ENCODE results near the gene ASPM. TPM values are rescaled to one million over a fixed set of nuclear protein-coding genes. Genes with fewer than 3 reads are reported as not detected.

Gene ASPM
- total RNA-seq, 1 donor from 2014 or later = 38.6 TPM

GRCh38 chr1:197080323-197080722 is 66.1 kb downstream of the ASPM start:
- no peak overlapping the region for H3K27ac Mint-ChIP-seq
- no peak for DNase-seq (ENCODE audit: extremely low spot score, unreplicated experiment)
- no peak for TF ChIP-seq CTCF (conservative IDR thresholded peaks at IDR 0.05)
- H3K36me3 Mint-ChIP-seq = peaks cover 36% of the 10 kb centered on the region
- H3K4me3 Mint-ChIP-seq = no peak overlapping the region
- H3K9me3 Mint-ChIP-seq = peaks cover 18% of the 10 kb centered on the region
- H3K4me1 Mint-ChIP-seq (ENCODE audit: unreplicated experiment) = no peaks in the 10 kb centered on the region
- H3K27me3 Mint-ChIP-seq = no peaks in the 10 kb centered on the region

- Mint-ChIP-seq H3K27me3 (no peaks in the 10 kb centered on the region), H3K4me1 (ENCODE audit: unreplicated experiment) (no peaks in the 10 kb centered on the region), H3K27ac (no peak overlapping the region), H3K9me3 (peaks cover 8% of the 10 kb centered on the region), H3K4me3 (no peak overlapping the region), H3K36me3 (peaks cover 6% of the 10 kb centered on the region)
- DNase-seq (ENCODE audit: extremely low spot score, unreplicated experiment) = no peak
- TF ChIP-seq CTCF (conservative IDR thresholded peaks at IDR 0.05) = no peak
Measured at GRCh38 chr1:197076585-197076984, 69.9 kb downstream of the ASPM start.

- H3K9me3 Mint-ChIP-seq = peaks cover 3% of the 10 kb centered on the region
- TF ChIP-seq CTCF (conservative IDR thresholded peaks at IDR 0.05) = no peak
- DNase-seq (ENCODE audit: extremely low spot score, unreplicated experiment) = no peak
- no peak overlapping the region for H3K4me3 Mint-ChIP-seq
- no peaks in the 10 kb centered on the region for H3K27me3 Mint-ChIP-seq
- H3K27ac Mint-ChIP-seq = no peak overlapping the region
- H3K4me1 Mint-ChIP-seq (ENCODE audit: unreplicated experiment) = no peaks in the 10 kb centered on the region
- no peaks in the 10 kb centered on the region for H3K36me3 Mint-ChIP-seq
Measured at GRCh38 chr1:197073978-197074377, 72.5 kb downstream of the ASPM start.

- no peaks in the 10 kb centered on the region for H3K27me3 Mint-ChIP-seq
- no peak for DNase-seq (ENCODE audit: extremely low spot score, unreplicated experiment)
- no peaks in the 10 kb centered on the region for H3K4me1 Mint-ChIP-seq (ENCODE audit: unreplicated experiment)
- H3K36me3 Mint-ChIP-seq = no peaks in the 10 kb centered on the region
- no peak overlapping the region for H3K4me3 Mint-ChIP-seq
- peaks cover 5% of the 10 kb centered on the region for H3K9me3 Mint-ChIP-seq
- TF ChIP-seq CTCF (conservative IDR thresholded peaks at IDR 0.05) = no peak
- no peak overlapping the region for H3K27ac Mint-ChIP-seq
Measured at GRCh38 chr1:197067457-197067818, 79.0 kb downstream of the ASPM start.

- no peak for DNase-seq (ENCODE audit: extremely low spot score, unreplicated experiment)
- H3K36me3 Mint-ChIP-seq = no peaks in the 10 kb centered on the region
- no peak within 1 kb of the TSS for H3K4me3 Mint-ChIP-seq
- TF ChIP-seq CTCF (conservative IDR thresholded peaks at IDR 0.05) = no peak
- peaks cover 5% of the 10 kb centered on the region for H3K9me3 Mint-ChIP-seq
- H3K4me1 Mint-ChIP-seq (ENCODE audit: unreplicated experiment) = no peaks in the 10 kb centered on the region
- no peaks in the 10 kb centered on the region for H3K27me3 Mint-ChIP-seq
- no peak within 1 kb of the TSS for H3K27ac Mint-ChIP-seq
Measured at GRCh38 chr1:197066719-197067456, 79.6 kb downstream of the ASPM start, which contains the start of gene F13B. F13B (minus strand) TSS chr1:197067260; CDS start chr1:197067223, 37 bp downstream.

All from type B pancreatic cell (in vitro differentiated cells).